Vagina (tissue), 2 donors: Measurements from ENCODE around the gene ARMC9.
"Not testable (repeated sequence)": the region's sequence is repeated elsewhere in the genome, so short reads cannot be mapped to it uniquely, and the experiment has no call there.

Experiments
- CTCF ChIP-seq, 3 experiments: fragments of 450-650 bp in 2 of 3; fragments of 200-600 bp in 1 of 3; sonication (generic) in 1 of 3; IDR thresholded peaks; one replicate each; pipeline ENCODE4 v1.5.1; 2017 to 2019; ENCODE audit warnings: antibody characterized with exemption in 3 of 3, mild to moderate bottlenecking in 2 of 3, moderate library complexity in 2 of 3
- POLR2A ChIP-seq, 2 donors: fragments of 450-650 bp; IDR thresholded peaks; one replicate each; pipeline ENCODE4 v1.6.1; 2017; ENCODE audit warnings: antibody characterized with exemption in 2 of 2, mild to moderate bottlenecking in 2 of 2, moderate library complexity in 2 of 2
- POLR2AphosphoS5 ChIP-seq, 2 donors: sonication (generic); formaldehyde crosslinking; IDR thresholded peaks; one replicate each; pipeline ENCODE4 v1.9.0; 2017; ENCODE audit warnings: antibody characterized with exemption in 2 of 2, mild to moderate bottlenecking in 2 of 2, low read depth in 1 of 2; ENCODE audit not compliant: insufficient read depth in 1 of 2

- TF ChIP-seq CTCF (IDR thresholded peaks at IDR 0.05); POLR2A (IDR thresholded peaks at IDR 0.05); POLR2AphosphoS5 (IDR thresholded peaks at IDR 0.05; ENCODE audit: insufficient read depth in 1 of 2, low read depth in 1 of 2): not testable (repeated sequence)
Measured at GRCh38 chr2:231403421-231404182, 205.2 kb downstream of the ARMC9 start.
